Measurements from ENCODE around the gene SPRR5. TPM values are rescaled to one million over a fixed set of nuclear protein-coding genes. Genes with fewer than 3 reads are reported as not detected.

Gene SPRR5
- total and polyA plus RNA-seq, 2 donors (not counting 3 experiments of a cell fraction or from before 2014, with no cell fraction given), result not detected

GRCh38 chr1:152917794-152918193 lies 29.2 kb upstream of the SPRR5 start:
- TF ChIP-seq CTCF (IDR thresholded peaks at IDR 0.05; ENCODE audit: extremely low read depth in 1 of 2, insufficient read depth in 1 of 2, low read depth in 1 of 2, low read length in 2 of 2) (peak in 1 of 2 donors; percentile 23), JUN (IDR thresholded peaks at IDR 0.05; ENCODE audit: borderline replicate concordance, insufficient read depth, insufficient read length, low read depth) (no peak), GATA2 (IDR thresholded peaks at IDR 0.05; ENCODE audit: insufficient read depth, insufficient read length, low read depth, low read length) (no peak), FOS (IDR thresholded peaks at IDR 0.05; ENCODE audit: borderline replicate concordance, insufficient read depth, low read length) (no peak), POLR2AphosphoS5 (IDR thresholded peaks at IDR 0.05; ENCODE audit: insufficient read depth, low read depth, low read length) (no peak), MAX (IDR thresholded peaks at IDR 0.05; ENCODE audit: insufficient read depth, insufficient read length) (no peak), EZH2 (IDR thresholded peaks at IDR 0.05; ENCODE audit: borderline replicate concordance, low read depth, low read length, severe bottlenecking) (no peak)
- Histone ChIP-seq H3K27me3 (ENCODE audit: control insufficient read depth in 2 of 2, insufficient read depth in 2 of 2, low read length in 2 of 2) (no peaks in the 10 kb centered on the region), H4K20me1 (replicated peaks; ENCODE audit: control insufficient read depth, extremely low read depth, insufficient read depth, low read length) (no peaks in the 10 kb centered on the region), H2AFZ (ENCODE audit: low read depth, low read length) (no peak overlapping the region), H3K4me1 (ENCODE audit: control insufficient read depth, extremely low read depth, insufficient read depth, low read length) (no peaks in the 10 kb centered on the region), H3K79me2 (ENCODE audit: control insufficient read depth, insufficient read depth, low read length) (no peaks in the 10 kb centered on the region), H3K4me3 (replicated peaks in 1 of 3; ENCODE audit: insufficient read depth in 1 of 3, low read depth in 1 of 3, low read length in 3 of 3) (no peak overlapping the region), H3K9me1 (replicated peaks; ENCODE audit: control insufficient read depth, extremely low read depth, insufficient read depth, low read length) (no peaks in the 10 kb centered on the region), H3K9ac (replicated peaks; ENCODE audit: extremely low read depth, insufficient read depth, low read length) (no peak overlapping the region), H3K9me3 (replicated peaks; ENCODE audit: control insufficient read depth, insufficient read depth, low read length) (no peaks in the 10 kb centered on the region), H3K27ac (ENCODE audit: insufficient read depth, low read depth, low read length) (no peak overlapping the region), H3K36me3 (ENCODE audit: control insufficient read depth in 2 of 2, extremely low read depth in 1 of 2, insufficient read depth in 2 of 2, low read length in 2 of 2) (no peaks in the 10 kb centered on the region), H3K4me2 (ENCODE audit: insufficient read depth, low read length) (no peak overlapping the region)
- FAIRE-seq (no peak), DNase-seq (ENCODE audit: low read depth, low spot score) (peak; percentile 29)
- CTCF ChIA-PET, result no interaction called here
- POLR2A ChIA-PET, result no interaction called here
- intact Hi-C loops (cut with micrococcal nuclease), result no loop called here
- BruUV-seq (replicated peaks), result no TSS peak
- dilution Hi-C loops (cut with MboI; ENCODE audit: extremely low pct_ligation_motif_present, low sequenced_read_pairs), result no loop called here

All from endothelial cell of umbilical vein (primary cell).